NAMALWA (cell line): Measurements from ENCODE around the gene KRT10.
"Not testable (repeated sequence)": the region's sequence is repeated elsewhere in the genome, so short reads cannot be mapped to it uniquely, and the experiment has no call there.

Source experiments
- DNase-seq: peaks from one replicate; pipeline ENCODE4 v3.0.0-alpha.2; 2015; ENCODE audit warnings: low spot score

KRT10 gene

DNA sequence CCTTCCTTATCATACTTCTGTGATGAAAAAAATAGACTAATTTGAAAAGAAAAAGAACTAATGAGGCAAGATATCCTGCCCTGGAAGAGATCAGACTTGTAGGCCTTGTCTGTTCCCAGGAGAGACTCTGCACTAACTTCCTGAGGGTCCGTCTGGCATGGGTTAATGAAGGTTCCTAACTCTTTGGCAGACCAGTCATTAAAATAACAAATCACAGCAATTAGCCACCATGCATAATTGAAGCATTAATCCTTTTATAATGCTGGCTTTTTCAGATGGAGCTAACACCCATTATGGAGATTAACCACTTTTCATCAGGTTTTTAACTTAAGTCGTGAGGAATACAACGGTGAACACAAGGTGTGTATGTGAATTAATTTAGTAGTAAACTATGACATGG, 10.4 kb upstream of the KRT10 start:
- no peak for DNase-seq

DNA sequence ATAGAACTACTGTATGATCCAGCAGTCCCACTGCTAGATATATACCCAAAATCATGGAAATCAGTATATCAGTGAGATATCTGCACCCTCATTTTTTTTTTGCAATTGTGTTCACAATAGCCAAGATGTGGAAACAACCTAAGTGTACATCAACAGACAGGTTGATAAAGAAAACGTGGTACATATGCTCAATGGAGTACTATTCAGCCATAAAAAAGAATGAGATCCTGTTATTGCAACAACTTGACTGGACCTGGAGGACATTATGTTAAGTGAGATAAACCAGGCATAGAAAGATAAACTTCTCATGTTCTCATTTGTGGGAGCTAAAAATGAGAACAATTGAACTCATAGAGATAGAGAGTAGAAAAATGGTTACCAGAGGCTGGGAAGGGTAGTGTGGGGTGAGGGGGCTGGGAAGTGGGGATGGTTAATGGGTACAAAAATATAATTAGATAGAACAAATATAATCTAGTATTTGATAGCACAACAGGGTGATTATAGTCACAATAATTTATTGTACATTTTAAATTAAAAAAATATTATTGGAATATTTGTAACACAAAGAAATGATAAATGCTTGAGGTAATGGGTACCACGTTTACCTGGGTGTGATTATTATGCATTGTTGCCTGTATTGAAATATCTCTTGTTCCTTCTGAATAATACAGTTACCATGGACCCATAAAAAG, 7.8 kb upstream of the KRT10 start:
- DNase-seq: no peak

DNA sequence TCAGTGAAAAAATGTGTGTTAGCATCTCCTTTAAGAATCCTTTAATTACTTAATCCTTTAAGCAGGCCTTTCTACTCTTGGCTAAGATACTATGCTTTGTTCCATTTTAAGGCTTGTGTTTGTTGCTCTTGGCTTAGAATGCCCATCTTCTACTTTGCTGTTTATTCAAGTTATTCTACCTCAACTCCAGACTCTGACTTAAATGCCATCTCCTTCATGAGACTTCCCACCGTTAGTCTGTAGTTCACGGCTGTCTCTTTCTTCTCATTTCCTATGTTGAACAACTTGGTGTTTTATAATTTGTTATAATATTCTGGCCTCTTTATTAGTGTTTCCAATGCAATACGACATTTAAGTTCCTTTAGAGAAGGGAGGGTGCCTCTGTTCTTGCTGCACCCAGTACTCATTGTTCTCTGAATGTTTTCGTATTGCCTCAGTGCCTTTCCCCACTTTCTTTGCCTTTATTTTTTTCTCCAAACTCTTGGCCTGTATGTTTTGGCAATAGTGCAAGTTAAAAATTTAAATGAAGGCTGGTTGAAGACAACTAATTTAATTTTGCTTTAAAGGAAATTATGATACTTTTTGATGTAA, 6.1 kb upstream of the KRT10 start:
- DNase-seq: no peak

DNA sequence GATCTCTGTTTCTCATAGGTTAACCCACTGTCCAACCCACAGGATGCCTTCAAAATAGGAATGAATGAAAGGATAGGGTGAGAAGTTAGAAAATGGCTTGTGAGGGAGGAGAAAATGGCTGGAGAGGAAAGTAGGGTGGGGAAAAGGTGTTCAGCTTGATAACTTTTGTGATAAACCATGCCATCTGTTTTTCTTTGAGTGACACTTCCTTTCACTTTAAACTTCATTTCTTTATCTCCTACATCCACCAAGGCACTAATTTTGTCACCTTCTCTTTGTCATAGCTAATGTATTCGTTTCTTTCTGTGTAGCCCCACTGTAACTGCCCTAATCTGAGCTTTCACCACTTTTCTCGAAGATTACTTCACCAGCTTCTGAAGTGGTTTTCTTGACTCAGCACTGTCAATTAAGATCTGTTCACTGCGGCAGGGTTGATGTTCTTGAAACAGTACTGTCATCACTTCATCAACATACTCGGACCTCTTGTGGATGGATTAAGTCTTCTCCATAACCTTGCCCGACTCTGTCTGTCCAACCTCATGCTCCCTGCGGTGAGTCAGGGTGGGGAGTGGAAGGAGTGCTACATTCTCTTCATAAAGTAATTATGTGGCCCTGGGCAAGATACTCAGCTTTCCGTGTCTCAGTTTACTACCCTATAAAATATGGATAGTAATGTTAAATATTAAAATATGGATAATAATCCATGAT, 5.5 kb upstream of the KRT10 start:
- DNase-seq: no peak

DNA sequence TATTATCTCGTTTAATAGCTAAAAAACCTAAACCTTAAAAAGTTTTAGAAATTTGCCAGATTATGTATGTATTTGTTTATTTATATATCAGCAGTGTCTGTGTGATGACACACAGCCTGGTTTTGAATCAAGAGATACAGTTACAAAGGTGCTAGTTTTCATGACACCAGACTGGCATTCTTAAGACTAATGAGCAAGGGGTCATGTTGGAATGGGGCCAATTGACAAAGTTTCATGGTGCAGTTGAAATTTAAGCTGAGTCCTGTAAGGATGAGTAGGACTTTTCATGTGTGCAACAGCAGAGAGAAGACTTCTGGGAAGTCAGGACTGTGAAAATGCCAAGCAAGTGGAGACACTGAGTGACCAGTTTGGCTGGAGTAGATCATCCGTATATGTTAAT, 3.2 kb upstream of the KRT10 start:
- DNase-seq: no peak

DNA sequence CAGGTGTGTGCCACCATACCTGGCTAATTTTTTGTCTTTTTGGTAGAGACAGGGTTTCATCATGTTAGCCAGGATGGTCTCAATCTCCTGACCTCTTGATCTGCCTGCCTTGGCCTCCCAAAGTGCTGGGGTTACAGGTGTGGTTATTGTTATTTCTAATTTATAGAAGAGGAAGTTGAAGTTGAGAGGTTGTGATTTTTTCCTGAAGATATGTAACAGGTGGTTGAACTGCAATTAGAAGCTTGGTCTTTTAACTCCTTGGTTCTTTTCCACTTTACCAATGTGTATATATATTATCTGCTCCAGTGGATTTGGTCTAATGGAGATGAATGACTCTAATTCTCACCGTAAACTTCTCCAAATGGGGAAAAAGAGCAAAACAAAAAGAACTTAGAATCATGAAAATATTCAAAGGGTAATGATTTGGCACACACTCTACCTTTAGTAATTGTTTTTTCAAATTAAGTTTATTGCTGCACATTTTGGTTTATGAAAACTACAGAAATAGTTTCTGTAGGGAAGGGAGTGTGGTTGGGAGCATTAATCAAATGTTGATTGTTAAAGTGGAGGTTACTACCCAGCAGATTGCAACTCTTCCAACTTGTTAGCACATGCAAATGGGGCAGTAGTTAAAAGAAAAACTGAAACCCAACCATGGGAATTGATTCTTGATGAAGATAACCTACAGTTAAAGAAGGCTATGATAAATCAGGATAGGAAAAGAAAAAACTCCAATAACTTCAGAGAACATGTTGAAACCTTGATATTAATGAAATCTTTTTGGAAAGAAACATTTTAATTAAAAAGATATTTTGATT, 1.8 kb upstream of the KRT10 start:
- no peak for DNase-seq

DNA sequence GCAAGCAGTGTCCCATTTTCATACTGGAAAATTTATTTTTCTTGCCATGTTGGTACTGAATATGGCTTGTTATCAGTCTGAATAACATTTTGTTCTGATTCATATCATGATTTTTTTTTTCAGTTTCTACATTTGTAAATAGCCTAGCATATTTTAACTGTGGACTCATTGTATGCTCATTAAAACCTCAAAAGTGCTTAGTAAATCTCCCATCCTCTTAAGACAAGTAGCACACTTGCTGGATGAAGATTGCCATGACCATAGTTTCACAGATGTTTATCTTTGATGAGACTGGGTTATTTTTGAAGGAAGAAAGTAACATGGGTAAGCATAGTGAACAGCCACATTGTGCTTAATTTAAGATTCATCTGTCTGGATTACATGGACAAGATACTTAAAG, 878 bp downstream of the KRT10 start:
- DNase-seq: no peak

DNA sequence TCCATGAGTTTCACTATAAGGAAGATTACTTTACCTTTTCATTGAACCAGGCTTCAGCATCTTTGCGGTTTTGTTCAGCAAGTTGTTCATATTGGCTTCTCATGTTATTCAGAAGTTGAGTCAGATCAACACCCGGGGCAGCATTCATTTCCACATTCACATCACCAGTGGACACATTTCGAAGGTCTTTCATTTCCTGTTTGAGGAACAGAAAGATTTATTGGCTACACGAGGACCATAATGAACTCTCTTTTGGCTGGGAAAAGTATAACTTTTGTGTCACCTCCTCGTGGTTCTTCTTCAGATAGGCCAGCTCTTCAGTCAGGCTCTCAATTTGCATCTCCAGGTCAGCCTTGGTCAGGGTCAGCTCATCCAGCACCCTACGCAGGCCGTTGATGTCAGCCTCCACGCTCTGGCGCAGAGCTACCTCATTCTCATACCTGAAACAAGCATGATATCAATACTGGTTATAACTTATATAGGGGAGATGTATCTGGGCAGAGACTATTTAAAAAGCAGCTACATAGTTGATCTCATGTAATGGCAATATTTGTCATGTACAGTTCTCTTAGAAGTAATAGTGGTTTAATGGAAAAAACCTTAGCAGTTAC, 2.1 kb downstream of the KRT10 start:
- no peak for DNase-seq

DNA sequence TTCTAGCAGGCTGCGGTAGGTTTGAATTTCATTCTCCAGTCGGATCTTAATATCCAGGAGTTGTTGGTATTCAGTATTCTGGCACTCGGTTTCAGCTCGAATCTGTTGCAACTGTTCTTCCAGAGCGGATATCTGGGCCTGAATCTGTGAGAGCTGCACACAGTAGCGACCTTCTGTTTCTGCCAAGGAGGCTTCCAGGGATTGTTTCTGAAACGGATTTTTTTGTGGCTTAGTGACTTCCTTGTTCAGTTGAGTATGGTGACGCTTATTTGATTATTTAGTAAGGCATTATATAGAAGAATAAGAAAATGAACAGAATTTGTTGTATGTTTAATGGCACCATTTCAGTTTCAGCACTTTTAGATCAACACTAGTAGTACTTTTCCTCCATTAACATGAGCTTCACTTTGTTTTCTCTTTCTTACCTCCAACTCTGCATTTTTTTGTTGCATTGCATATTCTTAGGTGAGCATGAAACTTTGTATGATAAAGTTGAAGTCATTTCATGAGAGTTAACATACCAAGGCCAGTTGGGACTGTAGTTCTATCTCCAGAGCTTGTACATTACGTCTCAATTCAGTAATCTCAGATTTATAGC, 2.8 kb downstream of the KRT10 start:
- DNase-seq: peak; percentile 5

DNA sequence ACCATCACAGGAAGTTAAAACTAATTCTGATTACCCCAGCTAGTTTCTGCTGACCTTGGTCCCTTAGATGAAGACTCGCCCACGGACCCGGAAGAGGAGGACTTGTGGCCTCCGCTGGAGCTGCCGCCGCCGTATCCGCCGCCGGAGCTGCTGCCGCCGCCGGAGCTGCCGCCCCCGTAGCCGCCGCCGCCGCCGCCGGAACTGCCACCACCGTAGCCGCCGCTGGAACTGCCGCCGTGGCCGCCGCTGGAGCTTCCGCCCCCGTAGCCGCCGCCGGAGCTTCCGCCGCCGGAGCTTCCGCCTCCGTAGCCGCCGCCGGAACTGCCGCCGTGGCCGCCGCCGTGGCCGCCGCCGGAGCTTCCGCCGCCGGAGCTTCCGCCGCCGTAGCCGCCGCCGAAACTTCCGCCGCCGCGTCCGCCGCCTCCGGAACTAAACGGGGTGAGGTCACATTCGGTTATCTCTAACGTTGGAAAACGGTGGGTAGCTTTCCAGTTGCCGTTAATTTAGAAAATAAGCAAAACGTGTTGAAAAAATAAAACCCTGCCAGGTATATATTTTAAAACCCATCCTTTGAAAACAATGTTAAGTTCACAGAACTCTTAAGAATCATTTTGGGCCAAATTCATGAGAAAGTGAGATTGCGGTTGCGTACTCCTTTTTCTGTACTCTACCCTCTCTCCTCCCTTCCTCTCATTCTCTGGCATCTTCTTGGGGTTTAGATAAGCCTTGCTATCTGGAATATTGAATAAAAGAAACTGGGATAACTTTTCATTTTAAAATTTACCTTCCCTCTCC, 3.5 kb downstream of the KRT10 start:
- DNase-seq: peak; percentile 76

DNA sequence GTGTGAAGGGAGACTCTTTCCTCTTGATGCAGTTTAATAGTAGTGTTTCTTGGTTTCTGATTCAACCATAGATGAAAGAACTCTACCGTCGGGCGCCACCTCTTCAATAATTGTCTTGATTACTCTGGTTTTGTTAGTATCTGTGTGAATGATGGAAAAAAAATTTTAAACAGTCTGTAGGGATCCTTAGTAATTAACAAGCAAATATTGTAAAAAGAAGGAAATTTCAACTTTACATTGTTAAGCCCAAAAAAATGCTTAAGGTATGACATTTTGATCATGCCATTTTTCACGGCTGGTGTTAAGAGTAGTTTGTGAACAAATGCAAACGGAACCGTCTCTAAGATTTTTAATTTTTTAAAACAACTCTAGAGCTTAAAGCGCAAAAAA, 4.1 kb downstream of the KRT10 start:
- DNase-seq: peak; percentile 26

DNA sequence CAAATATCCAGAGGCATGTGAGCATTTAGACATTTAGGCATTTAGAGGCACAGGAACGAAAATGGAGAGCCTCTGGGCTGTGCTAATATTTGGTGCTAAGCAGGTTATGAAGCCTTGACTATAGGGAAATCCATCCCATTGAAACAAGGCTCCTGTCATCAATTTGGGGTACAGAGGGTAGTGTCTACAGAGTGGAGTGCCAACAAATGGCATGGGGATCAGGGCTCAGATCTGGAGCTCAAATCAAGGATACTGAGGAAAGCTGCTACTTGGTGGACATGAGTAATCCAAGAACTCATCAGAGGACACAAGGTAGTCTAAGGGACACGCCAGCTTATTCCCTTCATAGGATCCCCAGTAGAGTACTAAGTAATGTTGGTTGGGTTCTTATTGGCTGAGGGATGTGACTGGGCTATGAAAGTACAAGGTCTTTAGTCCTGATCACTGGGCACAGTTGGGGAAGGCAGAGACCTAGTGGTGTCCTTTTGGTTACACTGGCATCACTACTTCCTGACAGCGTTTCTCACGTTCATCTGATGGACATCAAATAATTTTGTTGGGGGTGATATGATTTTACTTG, 5.2 kb downstream of the KRT10 start:
- no peak for DNase-seq

DNA sequence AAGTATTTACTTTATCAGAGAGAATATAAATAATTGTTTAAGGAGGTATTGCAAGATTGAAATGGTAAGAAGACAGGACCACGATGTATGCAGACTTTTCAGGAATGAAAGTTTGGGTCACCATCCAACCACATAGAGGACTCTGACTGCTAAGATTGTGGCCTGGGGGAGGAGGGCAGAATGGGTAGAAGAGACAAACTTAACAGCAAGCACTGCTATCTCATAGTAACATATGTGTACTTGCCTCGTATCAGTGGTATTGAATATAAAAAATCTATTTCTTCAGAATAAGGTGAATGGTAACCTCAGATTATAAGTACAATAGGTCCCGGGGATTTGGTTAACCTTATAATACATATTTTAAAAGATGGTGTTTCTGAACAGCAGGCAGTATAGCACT, 5.8 kb downstream of the KRT10 start:
- no peak for DNase-seq

DNA sequence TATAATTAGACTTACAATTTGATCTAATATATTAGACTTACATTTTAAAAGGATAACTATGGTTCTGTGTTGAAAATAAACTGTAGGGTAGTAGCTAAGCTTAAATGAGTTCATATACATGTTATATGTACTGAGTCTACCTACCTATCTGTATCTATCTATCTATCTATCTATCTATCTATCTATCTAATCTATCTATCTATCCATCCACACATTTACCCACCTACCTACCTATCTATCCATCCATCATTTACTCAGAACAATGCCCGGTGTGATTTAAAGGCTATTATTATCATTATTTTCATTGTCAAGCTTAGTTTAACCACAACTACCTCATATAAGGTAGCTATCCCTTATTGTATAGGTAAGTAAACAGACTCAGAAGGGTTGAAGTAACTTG, 7.0 kb downstream of the KRT10 start:
- DNase-seq: no peak

DNA sequence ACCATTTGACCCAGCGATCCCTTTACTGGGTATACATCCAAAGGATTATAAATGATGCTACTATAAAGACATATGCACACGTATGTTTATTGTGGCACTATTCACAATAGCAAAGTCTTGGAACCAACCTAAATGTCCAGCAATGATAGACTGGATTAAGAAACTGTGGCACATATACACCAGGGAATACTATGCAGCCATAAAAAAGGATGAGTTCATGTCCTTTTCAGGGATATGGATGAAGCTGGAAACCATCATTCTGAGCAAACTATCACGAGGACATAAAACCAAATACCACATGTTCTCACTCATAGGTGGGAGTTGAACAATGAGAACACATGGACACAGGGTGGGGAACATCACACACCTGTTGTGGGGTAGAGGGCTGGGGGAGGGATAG, 7.8 kb downstream of the KRT10 start:
- not testable (repeated sequence) for DNase-seq

DNA sequence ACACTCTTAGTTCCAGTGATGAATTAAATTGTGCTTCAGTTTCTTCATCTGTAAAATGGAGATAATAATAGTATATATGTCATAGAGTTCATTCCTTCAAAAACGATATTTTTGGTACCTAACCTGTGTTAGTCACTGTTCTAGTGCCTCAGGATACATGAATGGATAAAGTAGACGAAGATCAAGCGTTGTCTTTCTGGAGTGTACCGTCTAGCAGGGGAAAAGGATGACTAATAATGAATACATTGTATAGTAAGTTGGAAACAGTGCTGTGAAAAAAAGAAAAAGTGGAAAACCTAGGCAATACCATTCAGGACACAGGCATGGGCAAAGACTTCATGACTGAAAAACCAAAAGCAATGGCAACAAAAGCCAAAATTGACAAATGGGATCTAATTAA, 8.6 kb downstream of the KRT10 start:
- DNase-seq: no peak

DNA sequence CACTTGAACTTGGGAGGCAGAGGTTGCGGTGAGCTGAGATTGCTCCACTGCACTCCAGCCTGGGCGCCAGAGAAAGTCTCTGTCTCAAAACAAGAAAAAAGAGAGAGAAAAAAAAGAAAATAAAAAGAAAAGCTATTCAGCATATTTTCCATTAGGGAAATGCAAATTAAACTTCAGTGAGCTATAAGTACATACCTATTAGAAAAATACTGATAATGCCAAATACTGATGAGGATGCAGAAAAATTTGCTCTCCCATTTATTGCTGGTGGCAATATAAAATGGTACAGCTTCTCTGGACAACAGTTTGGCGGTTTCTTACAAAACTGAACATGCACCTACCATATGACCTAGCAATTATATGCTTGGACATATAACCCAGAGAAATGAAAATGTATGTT, 9.8 kb downstream of the KRT10 start:
- DNase-seq: no peak

DNA sequence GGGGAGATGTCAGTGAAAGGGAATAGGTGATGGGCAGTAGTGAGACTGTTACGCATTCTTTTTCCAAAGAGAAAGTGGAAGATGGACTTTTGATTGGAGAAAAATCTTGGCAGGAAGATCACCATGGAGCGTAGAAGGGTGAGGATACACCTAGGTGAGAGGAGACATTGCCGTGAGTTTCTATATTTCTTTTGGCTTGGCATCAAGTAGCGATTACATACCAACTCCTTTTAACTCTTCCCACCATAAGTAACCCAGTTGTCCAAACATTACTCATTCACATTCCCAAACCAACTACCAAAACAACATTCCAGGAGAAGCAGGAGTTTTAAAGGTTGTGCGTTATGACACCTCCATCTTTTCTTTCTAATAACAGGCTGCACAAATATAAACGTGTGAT, 11.9 kb downstream of the KRT10 start:
- DNase-seq: no peak

DNA sequence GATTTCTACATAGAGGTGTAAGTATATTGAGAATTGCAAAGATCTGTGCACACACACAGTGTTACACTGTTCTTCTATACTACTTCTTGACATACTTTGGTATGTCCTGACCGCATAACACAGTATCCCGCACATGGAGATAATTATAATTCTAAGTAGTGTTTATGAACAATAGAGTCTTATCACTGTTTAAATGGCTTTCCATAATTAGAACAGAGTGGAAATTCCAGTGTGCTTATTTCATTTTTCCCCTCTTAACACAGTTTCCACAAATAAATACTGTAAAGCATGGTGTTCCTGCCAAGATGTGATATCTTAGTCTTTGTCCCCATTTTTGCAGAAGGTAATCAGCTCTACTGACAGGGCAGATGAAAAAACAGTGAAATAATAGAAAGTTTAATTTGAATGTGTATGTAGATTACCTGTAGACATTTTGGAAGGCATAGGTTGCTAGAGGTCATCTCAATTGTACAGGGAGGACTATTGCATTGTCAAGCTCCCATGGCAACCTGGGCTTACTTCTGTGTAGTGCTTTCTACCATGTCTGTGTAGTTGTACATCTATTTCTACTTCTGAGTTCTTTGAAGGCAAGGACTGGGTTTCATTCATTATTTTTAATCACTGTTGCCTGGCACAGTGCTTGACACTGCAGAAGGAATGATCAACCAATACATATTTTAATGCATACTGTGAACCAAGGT, 12.5 kb downstream of the KRT10 start:
- DNase-seq: no peak

DNA sequence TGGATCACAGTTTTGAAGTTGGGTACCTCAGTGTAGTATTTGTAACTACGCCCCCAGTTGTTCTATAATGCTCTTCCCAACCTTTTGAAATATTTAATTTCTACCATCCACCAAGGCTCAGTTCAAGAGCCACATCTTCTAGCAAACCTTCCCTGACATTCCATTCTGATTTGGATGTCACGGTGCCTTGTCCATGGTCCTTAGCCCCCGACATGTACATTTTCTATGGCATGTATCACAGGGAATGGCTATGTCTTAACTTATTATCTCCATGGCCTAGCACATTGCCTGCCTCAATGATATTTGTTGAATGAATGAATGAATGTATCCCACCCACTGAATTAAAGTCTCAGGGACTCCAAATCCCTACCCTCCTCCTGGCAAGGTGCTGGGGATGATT, 16.3 kb downstream of the KRT10 start:
- DNase-seq: no peak
